Raji (cell line): ENCODE measurements around the gene ADAMTS6.

Source experiments
- POLR2A ChIP-seq: IDR thresholded peaks from 2 replicates; pipeline ENCODE4 v1.6.1; 2011; ENCODE audit warnings: low read depth, low read length, control low read depth; ENCODE audit not compliant: insufficient read depth

Gene ADAMTS6

DNA sequence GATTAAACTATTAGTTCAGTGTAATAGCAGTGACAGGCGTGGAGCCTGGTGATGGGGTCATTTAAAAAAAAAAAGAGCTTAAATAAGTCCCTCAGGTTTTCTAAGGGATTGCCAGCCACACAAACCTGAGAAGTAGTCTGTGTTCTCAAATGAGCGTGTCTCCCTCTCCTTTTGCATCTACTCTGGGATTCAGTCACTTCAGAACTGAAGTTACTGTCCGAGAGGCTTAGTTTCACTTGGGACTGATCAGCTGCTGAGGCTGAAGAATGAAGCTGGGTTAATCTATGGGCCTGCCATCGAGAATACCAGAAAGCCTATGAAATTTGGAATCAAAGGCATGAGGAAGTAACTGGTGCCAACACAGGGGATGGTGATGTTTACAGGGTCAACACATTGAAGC lies 310.1 kb downstream of the ADAMTS6 start:
- TF ChIP-seq POLR2A: no peak

DNA sequence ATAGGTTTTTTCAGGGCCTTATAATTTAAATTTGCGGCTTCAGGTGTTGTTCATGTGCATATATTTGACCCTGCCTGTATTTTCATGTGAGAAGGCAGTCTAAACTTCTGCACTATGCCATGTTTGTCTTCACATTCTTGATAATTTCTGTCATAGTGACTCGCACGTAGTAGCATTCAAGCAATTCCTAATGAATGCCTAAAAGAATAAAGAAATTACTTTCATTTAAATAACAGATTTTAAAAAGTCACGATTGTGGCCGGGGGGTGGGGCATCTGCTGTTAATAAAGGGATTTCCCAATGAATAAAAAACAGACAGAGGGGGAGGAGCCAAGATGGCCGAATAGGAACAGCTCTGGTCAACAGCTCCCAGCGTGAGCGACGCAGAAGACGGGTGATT lies 318.0 kb downstream of the ADAMTS6 start:
- no peak for TF ChIP-seq POLR2A

- no peak for TF ChIP-seq POLR2A
Observed at GRCh38 chr5:65161655-65162054, 320.1 kb downstream of the ADAMTS6 start.

GRCh38 chr5:65157906-65158603 lies 323.7 kb downstream of the ADAMTS6 start:
- no peak for TF ChIP-seq POLR2A

GRCh38 chr5:65156933-65157332 lies 324.8 kb downstream of the ADAMTS6 start:
- TF ChIP-seq POLR2A: no peak

- TF ChIP-seq POLR2A: no peak
Observed at GRCh38 chr5:65152131-65152530, 329.6 kb downstream of the ADAMTS6 start.

DNA sequence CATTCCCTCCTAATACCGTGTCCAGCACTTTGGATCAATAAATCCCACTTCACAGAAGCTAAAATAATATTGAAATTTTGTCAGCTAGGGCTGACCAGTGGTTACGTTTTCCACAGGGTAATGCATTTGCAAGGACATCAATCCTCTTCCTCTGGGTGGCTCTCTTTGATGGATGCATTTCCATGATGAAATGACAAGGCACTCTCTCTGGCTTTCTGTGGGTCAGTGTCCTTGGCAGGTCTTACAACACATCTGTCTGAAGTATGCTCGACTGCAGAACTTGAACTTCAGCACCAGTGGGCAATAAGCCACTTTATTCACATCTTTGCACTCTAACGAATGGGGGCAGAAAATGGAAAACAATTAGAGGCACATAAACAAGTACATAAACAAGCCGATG lies 330.1 kb downstream of the ADAMTS6 start:
- TF ChIP-seq POLR2A: no peak

GRCh38 chr5:65150599-65151304 lies 331.0 kb downstream of the ADAMTS6 start:
- no peak for TF ChIP-seq POLR2A

DNA sequence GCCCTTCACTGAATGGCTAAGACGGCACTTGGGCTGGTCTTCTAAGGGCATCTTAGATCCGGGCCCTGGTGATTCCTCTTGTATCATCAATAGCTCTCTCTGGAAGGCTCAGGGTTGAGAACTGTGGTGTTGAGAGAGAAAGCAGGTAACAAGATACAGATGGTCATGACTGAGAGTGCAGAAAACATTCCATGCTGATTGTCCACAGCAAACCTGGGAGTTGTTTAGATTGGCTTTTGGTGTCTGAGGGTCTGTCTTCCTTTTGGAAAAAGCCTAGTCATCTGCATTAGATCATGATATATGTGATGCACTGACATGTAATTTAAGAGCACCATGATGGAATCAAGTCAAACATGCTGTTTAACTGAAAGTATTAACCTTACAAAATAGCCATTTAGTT lies 331.9 kb downstream of the ADAMTS6 start:
- no peak for TF ChIP-seq POLR2A

- no peak for TF ChIP-seq POLR2A
Observed at GRCh38 chr5:65144136-65144871, 337.4 kb downstream of the ADAMTS6 start.

DNA sequence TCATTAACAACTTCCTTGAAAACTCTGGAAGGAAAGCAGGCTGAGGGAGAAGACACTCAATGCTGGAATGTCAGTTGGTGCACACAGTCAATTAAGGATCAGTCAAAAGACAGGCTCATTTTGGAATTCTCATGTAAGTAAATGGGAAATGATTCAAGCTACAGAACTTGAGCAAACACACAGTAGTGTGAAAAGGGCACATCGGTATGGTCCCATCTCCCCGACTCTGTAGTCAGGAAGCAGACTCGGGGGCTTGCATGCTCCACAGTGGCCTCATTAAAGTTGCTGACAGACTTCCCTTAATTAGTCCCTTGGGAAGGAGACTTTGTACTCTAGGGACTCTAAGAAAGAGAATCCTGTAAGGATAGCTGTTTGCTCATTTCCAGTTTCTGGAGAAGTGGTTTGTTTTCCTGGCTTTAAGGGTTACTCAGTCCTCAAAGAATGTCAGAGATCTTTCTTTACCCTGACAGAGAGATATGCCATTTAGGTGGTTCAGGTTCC lies 339.2 kb downstream of the ADAMTS6 start:
- TF ChIP-seq POLR2A: no peak

DNA sequence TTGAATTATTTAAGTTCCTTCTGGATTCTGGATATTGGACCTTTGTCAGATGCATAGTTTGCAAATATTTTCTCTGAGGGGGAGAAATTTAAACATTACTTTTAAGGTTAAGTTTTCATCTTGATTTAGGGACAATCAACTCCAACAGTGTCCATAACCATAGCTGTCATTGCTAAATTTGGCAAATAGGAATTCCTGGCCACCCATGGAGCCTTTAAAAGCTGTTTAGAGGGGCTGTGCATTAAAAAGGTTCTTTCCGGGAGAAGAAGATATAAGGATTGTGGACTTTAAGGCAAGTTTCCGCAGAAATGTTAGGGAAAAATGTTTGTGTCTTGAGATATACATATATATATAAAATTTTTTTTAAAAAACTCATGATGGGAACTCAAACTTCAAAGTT lies 339.7 kb downstream of the ADAMTS6 start:
- TF ChIP-seq POLR2A: no peak

DNA sequence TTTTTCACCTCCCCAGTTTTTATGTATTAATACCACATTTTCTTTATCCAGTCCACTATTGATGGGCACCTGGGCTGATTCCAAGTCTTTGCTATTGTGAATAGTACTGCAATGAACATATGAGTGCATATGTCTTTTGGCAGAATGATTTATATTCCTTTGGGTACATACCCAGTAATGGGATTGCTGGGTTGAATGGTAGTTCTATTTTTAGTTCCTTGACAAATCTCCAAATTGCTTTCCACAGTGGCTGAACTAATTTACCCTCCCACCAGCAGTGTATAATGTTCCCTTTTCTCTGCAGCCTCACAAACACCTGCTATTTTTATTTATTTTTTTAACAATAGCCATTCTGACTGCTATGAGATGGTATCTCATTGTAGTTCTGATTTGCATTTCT lies 340.2 kb downstream of the ADAMTS6 start:
- TF ChIP-seq POLR2A: no peak

GRCh38 chr5:65137631-65138030 lies 344.1 kb downstream of the ADAMTS6 start:
- TF ChIP-seq POLR2A: no peak

GRCh38 chr5:65133477-65134110 lies 348.1 kb downstream of the ADAMTS6 start:
- TF ChIP-seq POLR2A: no peak
